ENCODE data around the gene SLC24A3.

Gene SLC24A3

DNA sequence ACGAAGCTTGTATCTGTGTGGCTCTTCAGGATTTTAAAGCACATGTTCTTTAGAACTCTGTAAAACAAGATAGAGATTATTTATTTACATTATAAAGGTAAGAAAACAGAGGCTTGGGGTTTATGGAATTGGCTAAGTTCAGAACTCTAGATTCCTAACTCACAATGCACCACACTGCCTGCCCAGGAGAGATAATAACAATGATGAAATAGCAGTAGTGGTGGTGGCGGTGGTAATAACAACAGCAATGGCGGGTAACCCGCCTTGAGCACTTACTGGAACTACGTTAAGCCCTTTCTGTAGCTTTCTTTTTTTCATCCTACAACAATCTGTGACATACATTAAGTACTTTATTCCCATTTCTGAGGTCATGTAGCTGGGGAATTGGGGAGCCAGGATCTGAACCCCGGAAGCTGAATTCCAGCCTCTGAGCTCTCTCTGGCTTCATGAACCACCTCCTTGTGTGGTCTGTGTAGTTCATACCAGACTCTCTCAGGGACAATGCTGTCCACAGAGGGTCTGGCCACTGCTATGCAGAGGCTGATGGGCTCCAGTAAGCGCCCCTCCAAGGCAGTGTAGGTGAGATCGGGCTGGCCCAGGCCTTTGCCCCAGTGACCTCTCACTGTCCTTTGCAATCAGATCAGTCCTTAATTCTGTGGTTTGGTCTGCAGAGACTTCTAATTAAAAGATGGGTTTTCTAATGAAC is 260.9 kb downstream of the SLC24A3 start:
- DNase-seq: no peak

DNA sequence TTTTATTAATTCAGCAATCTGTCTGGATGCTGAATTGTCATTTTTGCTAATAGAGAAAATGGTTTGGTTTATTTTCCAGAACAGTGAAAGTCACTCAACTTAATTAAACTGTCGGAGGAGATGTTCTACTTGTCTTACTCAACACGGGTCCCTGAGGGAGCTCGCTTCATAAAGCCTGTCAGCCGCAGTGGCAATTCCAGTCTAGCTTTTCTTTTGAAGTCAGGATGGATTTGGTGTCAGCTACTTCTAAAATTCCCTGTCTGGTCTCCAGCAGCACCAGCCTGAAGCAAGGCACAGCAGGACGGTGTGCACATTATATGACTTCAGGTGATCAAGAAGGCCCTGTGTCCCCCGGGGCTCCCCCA is 261.5 kb downstream of the SLC24A3 start:
- no peak for DNase-seq

DNA sequence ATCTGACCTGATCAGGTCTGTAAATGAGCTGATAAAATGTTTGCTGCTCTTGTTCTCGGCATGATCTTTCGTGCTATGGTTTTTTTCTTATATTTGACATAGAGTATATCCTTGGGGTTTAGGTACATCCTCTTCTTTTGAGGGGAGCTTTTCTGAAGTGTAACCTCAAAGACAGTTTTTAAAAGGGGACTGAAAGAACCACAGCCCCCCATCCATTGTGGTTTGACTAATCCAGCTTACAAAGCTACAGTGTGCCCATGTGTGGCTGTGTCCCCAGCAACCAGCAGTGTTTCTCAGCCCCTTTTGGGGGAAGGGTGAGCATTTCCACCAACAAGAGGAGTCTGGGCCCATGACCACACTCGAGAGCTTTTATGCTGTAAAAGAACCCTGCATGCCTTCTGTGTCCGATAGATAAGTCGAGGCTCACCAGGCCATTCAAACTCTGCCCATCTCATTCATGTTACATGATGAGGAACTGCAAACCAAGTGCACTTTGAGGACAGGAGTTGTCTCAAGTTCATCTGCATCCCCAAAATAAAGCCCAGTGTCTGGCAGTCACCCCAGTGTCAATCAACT is 266.0 kb downstream of the SLC24A3 start:
- no peak for DNase-seq

DNA sequence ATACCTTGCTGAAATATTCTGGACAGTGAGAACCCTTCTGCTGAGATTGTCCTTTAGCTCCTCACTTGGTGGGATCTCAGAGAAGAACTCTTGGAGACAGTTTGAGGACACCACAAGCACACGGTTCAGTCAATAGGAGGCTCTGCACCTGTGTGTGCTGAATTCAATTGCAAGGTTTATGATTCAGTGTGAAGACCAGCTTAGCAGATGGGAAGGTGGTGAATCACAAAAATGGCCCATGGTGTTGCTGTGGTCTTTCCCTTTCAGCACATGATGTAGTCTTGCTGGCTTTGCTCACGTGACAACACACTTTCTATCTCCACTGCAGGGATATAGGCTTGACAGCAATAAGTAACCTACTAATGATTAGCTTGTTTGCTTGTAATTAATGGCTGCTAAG is 270.3 kb downstream of the SLC24A3 start:
- DNase-seq: no peak

DNA sequence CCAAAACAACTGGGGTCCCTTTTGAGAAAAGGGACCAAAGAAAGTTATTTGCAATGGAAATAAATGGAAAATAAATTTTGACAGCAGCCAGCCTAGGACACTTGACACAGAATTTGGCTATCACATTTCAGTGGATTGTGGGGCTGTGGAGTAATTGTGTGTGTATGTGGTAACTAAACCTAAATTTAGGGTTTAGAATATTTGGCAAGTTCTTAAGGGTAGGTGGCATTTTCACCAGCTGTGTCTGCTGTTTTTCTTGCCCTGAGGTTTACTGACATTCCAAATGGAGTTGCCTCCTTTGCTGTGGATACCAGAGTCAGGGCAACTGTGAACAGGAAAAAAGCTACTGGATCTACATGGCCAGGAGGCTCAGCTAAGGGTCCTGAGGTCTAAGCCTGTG is 270.9 kb downstream of the SLC24A3 start:
- DNase-seq: no peak

DNA sequence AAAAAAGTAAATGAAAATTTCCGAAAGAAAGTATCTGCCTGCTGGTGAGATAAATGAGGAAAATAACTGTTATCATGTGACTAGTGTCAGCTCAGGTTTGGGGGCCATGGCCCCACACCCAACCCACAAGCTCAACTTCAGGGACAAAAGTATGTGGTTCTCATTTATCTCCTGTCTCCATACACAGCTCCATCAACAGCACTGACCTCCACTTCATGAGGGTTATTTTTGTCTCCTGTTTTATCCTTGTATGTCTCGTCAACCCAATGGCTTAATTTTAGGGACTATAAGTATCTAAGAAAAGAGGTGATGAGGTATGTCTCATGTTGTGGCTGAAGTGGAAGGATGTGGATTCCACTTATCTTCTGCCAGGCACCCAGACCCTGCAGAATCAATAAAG is 274.0 kb downstream of the SLC24A3 start:
- DNase-seq: no peak

DNA sequence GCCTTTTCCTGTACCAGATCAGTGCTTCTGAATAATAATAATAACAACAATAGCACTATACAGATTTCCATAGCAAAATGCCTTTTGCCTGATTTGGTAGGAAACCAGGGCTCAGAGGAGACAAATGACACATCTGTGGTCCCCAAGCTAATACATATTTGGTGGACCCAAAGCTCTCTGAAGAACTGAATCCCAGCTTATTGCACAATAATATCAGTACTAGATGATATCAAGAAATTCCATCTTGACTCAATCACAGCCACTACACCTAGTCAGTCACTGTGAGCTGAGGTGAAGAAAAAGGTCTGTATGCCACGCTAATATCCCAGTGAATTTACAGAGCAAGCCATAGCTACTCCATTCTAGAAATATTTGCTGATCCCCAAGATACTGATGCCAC is 275.0 kb downstream of the SLC24A3 start:
- DNase-seq: no peak

DNA sequence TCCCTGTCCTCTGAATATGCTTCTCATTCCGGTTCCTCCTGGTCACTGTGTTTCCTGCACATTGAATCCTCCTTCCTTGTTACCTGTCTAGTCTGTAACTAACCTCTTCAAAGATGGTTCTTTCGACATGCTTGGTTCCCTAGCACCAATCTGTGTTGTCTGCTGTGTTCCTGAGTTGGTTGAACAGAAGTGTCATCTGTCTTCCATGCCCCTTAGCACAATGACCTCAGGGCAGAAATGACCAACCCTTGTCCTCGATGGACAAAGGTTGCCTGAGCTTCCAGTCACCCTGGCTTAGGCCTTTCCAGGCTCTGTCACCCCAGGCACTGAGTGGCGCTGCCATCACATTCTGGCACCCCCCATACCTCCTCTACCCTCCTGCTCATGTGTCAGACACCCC is 278.8 kb downstream of the SLC24A3 start:
- no peak for DNase-seq

DNA sequence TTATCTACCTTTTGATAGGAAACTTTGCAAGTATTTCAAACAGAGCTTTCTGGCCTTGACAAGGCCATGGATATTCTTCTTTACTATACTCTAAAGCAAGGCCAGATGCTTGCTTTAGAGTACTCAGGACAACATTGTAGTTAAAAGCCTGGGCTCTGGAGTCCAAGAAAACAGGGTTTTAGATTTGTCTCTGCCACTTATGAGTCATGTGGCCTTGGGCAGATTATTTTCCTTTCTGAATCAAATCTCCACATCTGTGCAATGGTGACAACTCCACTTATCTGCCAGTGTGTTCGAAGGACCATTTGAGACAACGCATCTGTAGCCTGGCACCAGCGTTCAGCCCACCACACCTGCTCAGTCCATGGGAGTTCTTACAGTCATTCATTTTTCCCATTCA is 279.7 kb downstream of the SLC24A3 start:
- DNase-seq: no peak

DNA sequence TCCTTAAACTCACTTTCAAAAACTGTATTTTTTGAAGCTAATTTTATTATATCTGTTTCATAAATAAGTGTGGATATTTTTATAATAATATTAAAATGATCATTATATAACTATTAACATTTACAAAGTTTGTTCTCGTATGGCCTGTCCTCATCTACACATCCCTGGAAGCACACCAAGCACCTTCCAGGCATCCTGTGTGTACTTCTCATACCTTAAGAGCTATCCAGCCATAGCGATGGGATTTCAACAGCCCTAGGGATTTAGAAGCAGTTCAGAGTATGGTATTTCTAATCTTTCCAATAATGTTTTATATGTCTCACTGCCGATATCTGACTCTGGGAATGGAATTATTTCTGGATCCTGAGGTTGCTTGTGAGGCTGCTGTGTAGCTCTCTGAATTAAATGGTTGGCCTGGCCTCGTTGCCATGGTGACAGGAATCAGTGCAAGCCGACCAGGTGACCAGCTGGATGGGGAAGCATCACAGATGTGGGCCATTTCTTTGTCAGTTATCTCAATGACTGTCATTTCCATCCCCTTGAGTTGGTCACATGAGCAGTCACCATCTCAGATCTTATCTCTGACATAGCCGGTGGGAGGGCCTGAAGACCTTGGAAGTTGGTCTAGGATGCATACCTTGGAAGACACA is 280.4 kb downstream of the SLC24A3 start:
- no peak for DNase-seq

DNA sequence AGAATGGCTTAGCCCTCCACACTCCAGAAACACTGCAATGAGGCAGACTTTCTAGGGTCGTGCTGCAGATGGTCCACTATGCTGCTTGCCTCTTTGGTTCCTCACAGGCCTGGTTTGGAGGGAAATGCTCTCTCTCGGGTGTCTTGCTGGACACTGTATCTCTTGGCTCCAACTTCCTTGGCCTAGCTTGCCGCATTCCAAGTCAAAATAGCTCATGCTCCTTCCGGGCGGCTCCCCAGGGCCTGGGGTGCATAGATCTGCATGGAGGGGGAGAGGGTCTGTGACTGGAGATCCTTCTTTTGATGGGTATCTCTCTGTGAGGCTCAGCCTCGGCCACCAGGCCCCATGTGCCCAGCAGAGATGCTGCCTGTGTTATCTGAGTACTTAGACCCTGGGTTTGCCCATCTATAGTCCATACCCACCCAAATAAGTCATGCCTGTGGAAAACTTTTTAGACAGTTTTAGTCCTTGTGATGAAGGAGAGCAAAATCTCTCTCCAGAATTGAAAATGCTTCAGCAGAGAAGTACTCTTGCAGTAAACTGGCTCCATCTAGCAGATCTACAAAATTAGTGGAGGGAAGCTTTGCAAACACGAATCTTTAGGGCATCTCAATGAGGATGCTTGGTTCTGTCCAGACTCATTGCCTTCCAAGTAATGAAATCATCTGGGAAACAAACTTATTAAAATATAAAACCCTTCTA is 281.5 kb downstream of the SLC24A3 start:
- DNase-seq: no peak

DNA sequence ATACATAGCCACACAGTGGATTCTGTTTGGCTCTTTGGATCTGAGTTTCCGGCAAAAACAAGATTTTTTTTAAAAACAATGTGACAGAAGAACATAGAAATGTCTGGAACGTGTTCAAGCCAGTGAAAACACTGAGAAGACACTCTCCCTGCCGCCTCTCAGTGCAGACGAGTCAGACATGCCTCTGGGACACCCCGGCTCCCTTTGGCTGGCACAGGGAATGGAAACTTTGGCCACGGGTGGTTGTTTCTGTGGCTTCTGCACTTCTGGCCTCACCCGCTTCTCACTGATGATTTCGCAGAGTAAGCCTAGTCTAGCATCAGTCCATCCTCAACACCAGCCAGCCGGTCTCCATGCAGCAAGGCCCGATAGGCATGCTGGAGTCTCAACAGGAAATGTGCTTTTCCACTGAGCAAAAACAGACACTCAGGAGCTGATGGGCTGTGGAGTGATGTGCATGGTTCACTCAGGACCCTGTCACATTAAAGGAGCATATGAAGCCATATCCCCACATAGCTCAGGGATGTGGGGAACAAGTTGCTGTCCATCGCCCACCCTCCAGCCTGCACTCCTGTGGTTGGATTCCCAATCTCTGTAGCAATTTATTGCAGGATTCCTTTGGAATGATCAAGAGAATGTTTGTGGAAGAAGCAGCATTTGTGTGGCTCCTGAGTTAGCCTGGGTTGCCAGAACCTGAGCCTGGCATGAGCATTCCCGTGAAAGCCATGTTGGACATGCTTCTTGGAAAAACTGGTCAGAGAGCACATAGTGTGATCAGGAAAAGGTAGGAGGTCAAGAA is 283.7 kb downstream of the SLC24A3 start:
- DNase-seq: peak; percentile 20

DNA sequence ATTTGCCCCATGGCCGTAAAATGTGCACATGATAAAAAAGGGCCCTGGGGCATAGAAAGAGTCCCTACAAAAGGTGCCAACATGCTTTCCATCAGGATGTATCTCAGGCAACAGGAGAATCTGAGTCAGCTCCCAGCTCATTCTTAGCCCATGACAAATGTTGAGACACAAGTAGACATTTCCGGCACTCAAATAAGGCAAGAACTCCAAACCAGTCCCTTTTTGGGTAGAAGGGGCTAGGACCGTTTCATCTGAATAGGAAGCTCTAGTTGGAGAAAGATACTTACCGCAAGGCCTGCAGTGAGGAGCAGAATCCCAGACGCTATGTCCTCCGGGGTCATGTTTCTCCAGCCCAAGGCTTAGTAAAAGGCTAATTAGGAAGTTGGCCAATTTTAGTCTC is 284.6 kb downstream of the SLC24A3 start:
- peak; percentile 42 for DNase-seq

DNA sequence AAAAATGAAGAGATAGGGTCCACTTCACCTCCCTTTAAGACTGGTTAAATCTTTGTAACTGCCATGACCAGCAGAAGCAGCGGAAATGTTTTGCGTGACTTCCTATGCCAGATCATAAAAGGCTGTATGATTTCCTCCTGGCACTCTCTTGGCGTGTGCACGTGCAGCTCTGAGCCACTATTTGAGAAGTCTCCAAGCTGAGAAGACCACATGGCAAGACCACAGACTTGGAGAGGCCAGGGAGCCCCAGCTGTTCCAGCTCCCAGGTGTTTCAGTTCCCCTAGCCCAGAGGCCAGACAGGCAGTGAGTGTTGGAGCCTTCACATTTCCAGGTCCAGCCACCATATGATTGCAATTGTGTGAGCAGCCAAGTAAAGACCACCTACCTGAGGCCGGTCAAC is 286.3 kb downstream of the SLC24A3 start:
- no peak for DNase-seq

DNA sequence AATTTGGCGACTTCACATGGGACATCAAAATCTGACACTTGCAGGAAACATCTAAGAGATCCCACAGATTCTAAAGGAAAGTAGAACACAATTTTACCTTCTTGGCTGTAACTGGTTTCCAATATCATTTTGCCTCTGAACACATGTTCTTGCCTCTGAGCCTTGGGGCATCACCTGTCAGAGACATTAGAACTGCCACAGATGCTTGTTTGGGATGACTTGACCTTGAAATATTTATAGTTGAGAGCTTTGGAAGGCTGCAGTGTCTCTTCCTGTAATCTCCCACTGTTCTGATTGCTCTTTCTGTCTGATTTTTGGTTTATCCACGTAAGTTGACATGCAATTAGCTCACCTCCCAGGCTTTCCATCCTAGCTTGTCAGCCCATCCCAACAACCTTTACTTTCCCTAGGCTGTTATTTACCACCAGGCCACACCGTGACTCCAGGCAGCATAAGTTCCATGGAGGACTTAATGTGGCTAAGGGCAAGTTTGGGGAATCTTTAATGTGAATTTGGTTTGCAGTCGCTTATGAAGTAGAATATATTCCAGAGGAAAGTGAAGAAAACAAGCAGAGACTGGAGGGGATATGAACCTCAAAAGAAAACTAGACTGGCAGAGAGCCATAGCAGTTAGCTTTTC is 289.2 kb downstream of the SLC24A3 start:
- DNase-seq: no peak

DNA sequence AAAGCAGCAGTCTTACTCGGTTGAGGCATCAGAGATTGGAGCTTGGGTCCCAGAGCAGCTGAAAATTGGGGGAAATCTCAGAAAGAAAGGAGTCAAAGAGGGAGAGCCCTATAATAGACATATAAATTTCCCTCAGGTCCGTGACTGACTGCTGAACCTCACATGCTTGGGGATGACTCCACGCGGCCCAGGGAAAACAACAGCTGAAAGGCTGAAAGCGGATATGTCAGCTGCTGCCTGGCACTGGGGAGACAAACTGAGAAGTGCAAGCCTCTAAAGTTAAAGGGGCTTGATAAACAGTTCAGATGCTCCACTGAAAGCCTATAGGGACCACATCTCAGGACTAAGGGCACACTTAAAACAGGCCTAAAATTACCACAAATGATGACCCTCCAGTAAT is 289.7 kb downstream of the SLC24A3 start:
- no peak for DNase-seq

DNA sequence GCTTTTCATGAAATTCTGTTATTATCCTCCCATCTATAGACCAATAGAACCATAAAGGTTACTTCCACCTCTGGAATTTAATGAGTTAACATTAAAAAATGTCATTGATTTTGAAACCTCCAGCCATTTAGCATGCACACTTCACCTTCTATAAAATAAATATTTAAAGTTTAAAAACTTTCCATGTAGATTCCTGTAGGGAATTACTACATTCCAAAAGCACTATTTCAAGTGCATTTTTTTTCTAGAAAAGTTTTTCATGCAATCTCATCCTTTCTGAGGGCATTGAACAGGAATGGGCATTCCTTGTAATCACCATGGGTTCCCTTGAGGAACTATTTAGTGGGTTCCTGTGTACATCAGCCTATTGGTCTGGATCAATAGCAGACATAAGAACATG is 291.8 kb downstream of the SLC24A3 start:
- no peak for DNase-seq

DNA sequence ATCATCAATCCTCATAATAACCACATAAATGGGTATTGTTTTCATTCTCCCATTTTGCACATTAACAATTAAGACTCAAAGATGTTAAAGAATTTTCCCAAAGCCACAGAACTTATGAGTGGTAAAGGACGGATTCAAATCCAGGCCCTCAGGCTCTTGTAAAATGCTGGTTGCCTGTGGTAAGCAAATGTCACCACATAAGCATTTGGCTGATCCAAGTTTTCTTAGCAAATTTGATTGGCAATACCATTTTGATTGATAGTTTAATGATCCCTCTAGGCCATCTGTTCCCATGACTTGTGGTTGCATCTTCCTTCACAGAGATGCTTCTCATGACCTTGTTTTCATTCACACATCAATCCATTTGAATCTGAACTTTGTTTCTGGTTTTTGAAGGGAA is 293.6 kb downstream of the SLC24A3 start:
- no peak for DNase-seq

DNA sequence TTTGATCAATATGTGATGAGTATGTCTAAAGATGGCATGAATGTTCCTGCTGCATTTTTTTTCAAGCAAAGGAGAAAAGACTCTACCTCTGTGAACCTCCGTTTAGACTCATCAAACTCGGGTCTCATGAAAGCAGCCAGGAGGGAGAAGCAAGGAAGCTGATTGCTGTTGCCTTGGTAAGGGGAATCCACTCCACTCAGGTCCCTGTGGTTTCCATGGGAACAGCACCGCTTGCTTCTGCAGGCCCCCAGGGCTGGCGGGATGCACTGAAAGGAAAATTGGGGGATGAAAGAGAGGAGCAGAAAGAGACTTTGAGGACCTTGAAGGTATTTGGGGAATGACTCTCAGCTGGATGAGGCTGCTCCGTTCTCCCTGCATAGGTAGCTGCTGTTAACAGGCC is 296.0 kb downstream of the SLC24A3 start:
- no peak for DNase-seq

DNA sequence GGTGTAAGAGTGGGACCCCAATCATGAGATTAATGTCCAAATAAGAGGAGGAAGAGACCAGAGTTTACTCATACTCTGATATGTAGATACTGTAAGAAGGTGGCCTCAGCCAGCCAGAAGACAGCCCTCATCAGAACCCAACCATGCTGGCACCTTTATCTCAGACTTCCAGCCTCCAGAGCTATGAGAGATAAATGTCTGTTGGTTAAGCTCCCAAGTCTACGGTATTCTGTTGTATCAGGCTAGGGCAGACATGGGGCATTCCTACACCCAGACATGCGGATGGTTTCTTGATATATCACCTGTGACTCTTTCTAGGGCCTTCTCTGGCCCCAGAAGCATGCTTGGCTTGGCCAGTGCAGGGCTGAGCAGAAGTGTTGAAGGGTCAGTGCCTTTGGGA is 298.2 kb downstream of the SLC24A3 start:
- DNase-seq: no peak

DNA sequence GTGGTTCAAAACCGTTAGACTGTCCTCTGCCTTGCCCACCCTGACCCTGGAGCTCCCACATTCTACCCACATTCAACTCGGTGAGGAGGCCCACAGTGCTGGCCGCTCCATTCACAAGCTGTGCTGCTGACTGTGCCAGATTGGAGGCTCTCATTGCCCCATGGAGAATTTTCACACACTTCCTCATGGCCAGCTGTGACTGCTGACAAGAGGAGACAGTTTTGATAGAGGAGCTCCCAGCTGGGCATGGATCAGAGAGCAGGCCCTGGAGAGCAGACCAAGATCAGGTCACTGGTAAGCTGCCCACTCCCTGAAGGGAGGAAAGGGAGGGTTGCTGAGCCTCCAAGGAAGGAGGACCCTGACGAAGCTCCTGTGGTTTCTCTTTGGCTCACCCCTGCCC is 299.5 kb downstream of the SLC24A3 start:
- DNase-seq: no peak

DNA sequence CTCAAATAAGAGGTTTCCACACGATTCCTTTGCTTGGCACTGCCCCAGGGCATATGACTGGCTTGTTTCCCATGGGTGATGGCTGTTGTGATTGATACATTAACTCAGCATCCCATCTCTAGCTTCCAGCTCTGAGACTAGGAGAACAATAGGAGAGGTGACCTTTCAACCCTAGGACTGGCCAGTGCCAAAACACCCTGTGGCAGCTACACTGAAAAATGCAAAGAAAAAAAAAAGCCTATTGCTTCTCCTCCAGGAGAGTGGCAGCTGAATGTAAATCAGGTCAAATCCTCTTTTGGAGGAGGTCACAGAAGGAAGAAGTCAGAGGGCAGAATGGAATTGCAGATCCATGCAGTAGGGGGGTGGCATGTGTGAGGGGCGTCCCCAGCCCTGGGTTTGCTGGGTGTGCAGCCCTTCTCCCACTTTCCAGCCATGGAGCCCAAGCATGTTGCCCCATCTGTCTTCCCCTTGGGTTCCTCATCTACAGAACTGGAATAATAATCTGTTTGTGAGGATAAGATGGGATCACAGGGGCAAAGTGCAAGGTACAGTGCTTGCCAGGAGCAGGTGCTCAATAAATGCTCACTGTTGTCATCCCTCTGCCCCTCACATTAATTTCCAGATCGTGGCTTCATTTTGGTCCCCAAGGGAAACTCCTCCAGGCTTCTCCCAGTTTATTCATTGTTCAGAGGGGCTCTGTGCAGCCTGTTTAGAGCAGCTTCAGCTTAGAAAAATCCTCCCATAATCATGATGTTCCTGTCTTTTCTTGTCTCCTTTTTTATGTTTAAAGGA is 300.6 kb downstream of the SLC24A3 start:
- DNase-seq: no peak

Measured in fibroblast of upper back skin (primary cell).